ENCODE data around the gene DUOXA2.
"Not testable (repeated sequence)": the region's sequence is repeated elsewhere in the genome, so short reads cannot be mapped to it uniquely, and the experiment has no call there.

DUOXA2 gene

GRCh38 chr15:45130291-45131000, 16.3 kb downstream of the DUOXA2 start:
- H3K27me3 ChIP-seq (ENCODE audit: low read depth): 0 out of 2 replicates have a peak, but pooled peaks cover 10% of the 10 kb centered on the region
- no peak for DNase-seq (ENCODE audit: low spot score in 2 of 2)
- H3K9me3 ChIP-seq: no peaks in the 10 kb centered on the region
- no peak overlapping the region for H3K4me3 ChIP-seq
- no peaks in the 10 kb centered on the region for H3K36me3 ChIP-seq (replicated peaks)
- H3K4me1 ChIP-seq: no peaks in the 10 kb centered on the region
- in situ Hi-C loops (cut with MboI; ENCODE audit: low sequenced_read_pairs): no loop called here

GRCh38 chr15:45131510-45131909, 17.4 kb downstream of the DUOXA2 start:
- in situ Hi-C loops (cut with MboI; ENCODE audit: low sequenced_read_pairs): no loop called here
- H3K27me3 ChIP-seq (ENCODE audit: low read depth): 0 out of 2 replicates have a peak, but pooled peaks cover 4% of the 10 kb centered on the region
- no peak overlapping the region for H3K4me3 ChIP-seq
- H3K4me1 ChIP-seq: no peaks in the 10 kb centered on the region
- no peaks in the 10 kb centered on the region for H3K36me3 ChIP-seq (replicated peaks)
- H3K9me3 ChIP-seq: no peaks in the 10 kb centered on the region
- no peak for DNase-seq (ENCODE audit: low spot score in 2 of 2)

- no peak for DNase-seq (ENCODE audit: low spot score in 2 of 2)
- Histone ChIP-seq H3K9me3 (no peaks in the 10 kb centered on the region), H3K4me3 (no peak overlapping the region), H3K27me3 (ENCODE audit: low read depth) (0 out of 2 replicates have a peak, but pooled peaks cover under 1% of the 10 kb centered on the region), H3K4me1 (no peaks in the 10 kb centered on the region), H3K36me3 (replicated peaks) (no peaks in the 10 kb centered on the region)
- in situ Hi-C loops (cut with MboI; ENCODE audit: low sequenced_read_pairs): no loop called here
These were observed 18.9 kb downstream of the DUOXA2 start for GRCh38 chr15:45132844-45133560.

- H3K9me3 ChIP-seq: no peaks in the 10 kb centered on the region
- H3K4me3 ChIP-seq: no peak overlapping the region
- in situ Hi-C loops (cut with MboI; ENCODE audit: low sequenced_read_pairs): no loop called here
- no peaks in the 10 kb centered on the region for H3K36me3 ChIP-seq (replicated peaks)
- no peaks in the 10 kb centered on the region for H3K27me3 ChIP-seq (ENCODE audit: low read depth)
- H3K4me1 ChIP-seq: no peaks in the 10 kb centered on the region
- no peak for DNase-seq (ENCODE audit: low spot score in 2 of 2)
These were observed 19.4 kb downstream of the DUOXA2 start for GRCh38 chr15:45133561-45133920.

GRCh38 chr15:45134046-45134445, 19.9 kb downstream of the DUOXA2 start:
- Histone ChIP-seq H3K9me3 (no peaks in the 10 kb centered on the region), H3K4me1 (no peaks in the 10 kb centered on the region), H3K4me3 (no peak overlapping the region), H3K36me3 (replicated peaks) (no peaks in the 10 kb centered on the region), H3K27me3 (ENCODE audit: low read depth) (no peaks in the 10 kb centered on the region)
- DNase-seq (ENCODE audit: low spot score in 2 of 2): no peak
- in situ Hi-C loops (cut with MboI; ENCODE audit: low sequenced_read_pairs): no loop called here

- in situ Hi-C loops (cut with MboI; ENCODE audit: low sequenced_read_pairs): no loop called here
- no peak for DNase-seq (ENCODE audit: low spot score in 2 of 2)
- Histone ChIP-seq H3K9me3 (no peaks in the 10 kb centered on the region), H3K4me3 (no peak overlapping the region), H3K27me3 (ENCODE audit: low read depth) (no peaks in the 10 kb centered on the region), H3K36me3 (replicated peaks) (no peaks in the 10 kb centered on the region), H3K4me1 (no peaks in the 10 kb centered on the region; the same call in 1 of the 2 replicates)
These were observed 20.8 kb downstream of the DUOXA2 start for GRCh38 chr15:45134682-45135604.

GRCh38 chr15:45135705-45136377, 21.7 kb downstream of the DUOXA2 start:
- DNase-seq (ENCODE audit: low spot score in 2 of 2); H3K4me1 ChIP-seq; H3K9me3 ChIP-seq; H3K27me3 ChIP-seq (ENCODE audit: low read depth); in situ Hi-C loops (cut with MboI; ENCODE audit: low sequenced_read_pairs); H3K36me3 ChIP-seq (replicated peaks); H3K4me3 ChIP-seq: not testable (repeated sequence)

GRCh38 chr15:45136378-45136764, 22.2 kb downstream of the DUOXA2 start:
- in situ Hi-C loops (cut with MboI; ENCODE audit: low sequenced_read_pairs): no loop called here
- DNase-seq (ENCODE audit: low spot score in 2 of 2): no peak
- Histone ChIP-seq H3K4me3 (no peak overlapping the region), H3K9me3 (no peaks in the 10 kb centered on the region), H3K36me3 (replicated peaks) (no peaks in the 10 kb centered on the region), H3K4me1 (peaks cover 5% of the 10 kb centered on the region), H3K27me3 (ENCODE audit: low read depth) (no peaks in the 10 kb centered on the region)

- no peak for DNase-seq (ENCODE audit: low spot score in 2 of 2)
- no peaks in the 10 kb centered on the region for H3K36me3 ChIP-seq (replicated peaks)
- in situ Hi-C loops (cut with MboI; ENCODE audit: low sequenced_read_pairs): no loop called here
These were observed 23.6 kb downstream of the DUOXA2 start for GRCh38 chr15:45137703-45138102.

DNA sequence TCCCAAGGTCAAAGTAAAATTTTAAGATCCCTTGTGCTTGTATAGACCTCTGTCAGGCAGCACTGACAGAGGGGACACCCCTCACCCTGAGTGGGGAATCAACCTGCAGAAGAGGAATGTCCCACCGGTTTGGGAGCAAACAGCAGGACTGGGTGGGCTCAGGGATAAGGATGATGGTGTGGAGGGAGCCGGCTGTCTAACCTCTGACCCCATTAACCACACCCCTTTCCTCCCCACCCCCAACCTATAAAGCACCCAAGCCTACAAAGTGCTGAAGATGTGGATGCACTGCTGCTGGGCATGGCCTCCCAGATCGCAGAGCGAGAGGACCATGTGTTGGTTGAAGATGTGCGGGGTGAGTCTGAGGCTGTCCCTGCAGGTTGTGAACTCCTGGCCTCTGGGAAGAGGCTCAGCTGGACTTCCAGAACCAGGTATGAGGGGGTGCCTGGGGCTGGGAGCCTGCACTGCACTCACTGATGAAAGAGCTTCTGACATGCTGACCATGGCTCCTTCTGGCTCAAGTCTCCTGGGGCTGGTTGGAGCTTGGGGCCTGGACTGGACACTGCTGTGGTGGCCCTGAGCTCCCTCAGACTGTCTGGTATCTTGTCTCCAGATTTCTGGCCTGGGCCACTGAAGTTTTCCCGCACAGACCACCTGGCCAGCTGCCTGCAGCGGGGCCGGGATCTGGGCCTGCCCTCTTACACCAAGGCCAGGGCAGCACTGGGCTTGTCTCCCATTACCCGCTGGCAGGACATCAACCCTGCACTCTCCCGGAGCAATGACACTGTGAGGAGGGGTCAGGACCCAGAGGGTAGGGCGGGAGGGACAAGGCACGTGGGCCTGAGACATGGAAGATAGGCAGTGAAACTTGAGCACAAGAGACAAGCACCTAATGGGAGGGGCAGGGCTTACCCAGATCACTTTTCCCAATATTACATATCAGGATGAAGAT, 25.0 kb downstream of the DUOXA2 start:
- Histone ChIP-seq H3K4me1 (peaks cover 5% of the 10 kb centered on the region), H3K9me3 (no peaks in the 10 kb centered on the region), H3K36me3 (replicated peaks) (no peaks in the 10 kb centered on the region), H3K27me3 (ENCODE audit: low read depth) (no peaks in the 10 kb centered on the region), H3K4me3 (no peak overlapping the region)
- in situ Hi-C loops (cut with MboI; ENCODE audit: low sequenced_read_pairs): no loop called here
- no peak for DNase-seq (ENCODE audit: low spot score in 2 of 2)

More at GRCh38 chr15:45137703-45138102, 23.6 kb downstream of the DUOXA2 start:
- Histone ChIP-seq H3K4me3 (no peak overlapping the region), H3K27me3 (ENCODE audit: low read depth) (no peaks in the 10 kb centered on the region), H3K4me1 (peaks cover 5% of the 10 kb centered on the region), H3K9me3 (no peaks in the 10 kb centered on the region)

DNA sequence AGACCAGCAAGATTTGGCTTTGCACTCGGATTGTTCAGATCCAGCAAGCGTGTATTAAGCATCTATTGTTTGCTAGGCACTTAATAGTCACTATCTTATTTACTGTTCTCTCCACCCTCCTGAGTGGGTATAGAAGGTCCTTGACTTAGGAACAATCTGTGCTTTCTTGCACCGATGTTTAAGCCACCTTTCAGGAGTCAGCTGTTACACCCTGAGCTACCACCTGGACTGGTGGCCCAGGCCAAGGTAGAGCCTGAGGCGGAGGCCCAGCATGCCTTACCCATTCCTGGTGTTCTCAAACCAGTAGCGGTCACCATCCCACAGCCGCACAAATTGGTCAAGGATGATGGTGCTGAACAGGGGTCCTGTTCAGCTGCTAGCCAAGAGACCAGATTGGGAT, 25.6 kb downstream of the DUOXA2 start:
- H3K27me3 ChIP-seq (ENCODE audit: low read depth): no peaks in the 10 kb centered on the region
- H3K9me3 ChIP-seq: no peaks in the 10 kb centered on the region
- H3K36me3 ChIP-seq (replicated peaks): no peaks in the 10 kb centered on the region
- H3K4me3 ChIP-seq: no peak overlapping the region
- in situ Hi-C loops (cut with MboI; ENCODE audit: low sequenced_read_pairs): no loop called here
- DNase-seq (ENCODE audit: low spot score in 2 of 2): no peak
- H3K4me1 ChIP-seq: peaks cover 5% of the 10 kb centered on the region

DNA sequence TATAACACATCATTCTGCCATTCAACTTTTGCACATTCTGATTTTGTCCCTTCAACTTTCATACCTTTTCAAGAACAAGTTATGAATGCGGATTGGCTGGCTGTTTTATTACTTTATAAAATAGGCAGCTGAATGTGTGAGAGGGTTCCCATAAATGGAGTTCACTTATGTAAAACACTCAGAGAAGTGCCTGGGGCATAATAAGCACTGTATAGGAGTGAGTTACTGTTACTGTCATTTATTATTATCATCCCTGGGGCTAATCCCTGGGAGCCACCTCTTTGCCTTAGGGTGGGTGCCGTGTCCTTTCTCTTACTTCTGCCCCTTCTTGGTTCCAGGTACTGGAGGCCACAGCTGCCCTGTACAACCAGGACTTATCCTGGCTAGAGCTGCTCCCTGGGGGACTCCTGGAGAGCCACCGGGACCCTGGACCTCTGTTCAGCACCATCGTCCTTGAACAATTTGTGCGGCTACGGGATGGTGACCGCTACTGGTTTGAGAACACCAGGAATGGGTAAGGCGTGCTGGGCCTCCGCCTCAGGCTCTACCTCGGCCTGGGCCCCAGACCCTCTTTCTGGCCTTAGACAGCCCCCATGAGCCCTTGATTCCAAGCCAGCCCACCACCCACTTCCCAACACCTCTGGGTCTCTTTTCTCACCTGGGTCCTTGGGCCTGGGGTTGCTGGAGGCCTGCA, 26.6 kb downstream of the DUOXA2 start:
- Histone ChIP-seq H3K4me1 (peaks cover 5% of the 10 kb centered on the region), H3K4me3 (no peak overlapping the region), H3K27me3 (ENCODE audit: low read depth) (no peaks in the 10 kb centered on the region), H3K9me3 (no peaks in the 10 kb centered on the region), H3K36me3 (replicated peaks) (no peaks in the 10 kb centered on the region)
- DNase-seq (ENCODE audit: low spot score in 2 of 2): peak; percentile 24 to 37
- in situ Hi-C loops (cut with MboI; ENCODE audit: low sequenced_read_pairs): no loop called here
